Measurements from ENCODE around the gene FBF1. TPM values are rescaled to one million over a fixed set of nuclear protein-coding genes. Genes with fewer than 3 reads are reported as not detected.

The FBF1 gene
- total and polyA plus RNA-seq, 9 of the 15 experiments (the other 6 are each of a cell fraction or from before 2014, with no cell fraction given) = 0.46 to 14.9 (median 7.5) TPM

DNA sequence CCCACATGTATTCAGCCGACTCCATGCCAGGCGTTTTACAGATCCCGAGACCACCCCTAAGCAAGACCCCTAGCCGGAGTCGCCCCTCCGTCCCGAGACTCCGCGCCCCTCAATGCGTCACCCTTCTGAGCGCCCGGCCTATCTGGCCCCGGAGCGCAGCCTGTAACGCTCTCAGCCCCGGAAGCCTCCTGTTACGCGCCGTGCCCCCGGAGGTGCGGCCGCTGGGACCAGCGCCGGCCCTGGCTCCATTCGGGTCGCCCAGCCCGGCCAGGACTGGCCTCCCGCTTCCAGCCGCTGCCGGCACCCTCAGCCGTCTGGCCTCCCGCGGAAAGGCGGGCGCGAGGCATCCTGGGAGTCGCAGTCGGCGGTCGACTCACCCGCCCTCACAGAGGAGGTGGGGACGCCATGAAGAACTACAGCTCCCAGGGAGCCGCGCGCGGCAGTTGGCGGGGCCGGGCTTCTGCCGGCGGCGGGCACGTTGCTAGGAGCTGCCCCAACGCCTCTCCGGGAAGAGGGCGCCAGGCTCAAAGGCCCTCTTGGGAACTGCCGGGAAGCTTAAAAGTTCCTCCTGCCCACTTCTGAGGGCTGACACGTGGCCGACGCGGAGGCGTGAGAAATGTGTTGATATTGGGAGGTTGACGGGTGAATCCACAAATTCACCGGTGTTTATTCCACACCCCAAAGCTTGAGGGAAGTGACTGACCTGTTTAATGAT, at the start of gene FBF1 (continued):
- TF ChIP-seq, protein P1, sequence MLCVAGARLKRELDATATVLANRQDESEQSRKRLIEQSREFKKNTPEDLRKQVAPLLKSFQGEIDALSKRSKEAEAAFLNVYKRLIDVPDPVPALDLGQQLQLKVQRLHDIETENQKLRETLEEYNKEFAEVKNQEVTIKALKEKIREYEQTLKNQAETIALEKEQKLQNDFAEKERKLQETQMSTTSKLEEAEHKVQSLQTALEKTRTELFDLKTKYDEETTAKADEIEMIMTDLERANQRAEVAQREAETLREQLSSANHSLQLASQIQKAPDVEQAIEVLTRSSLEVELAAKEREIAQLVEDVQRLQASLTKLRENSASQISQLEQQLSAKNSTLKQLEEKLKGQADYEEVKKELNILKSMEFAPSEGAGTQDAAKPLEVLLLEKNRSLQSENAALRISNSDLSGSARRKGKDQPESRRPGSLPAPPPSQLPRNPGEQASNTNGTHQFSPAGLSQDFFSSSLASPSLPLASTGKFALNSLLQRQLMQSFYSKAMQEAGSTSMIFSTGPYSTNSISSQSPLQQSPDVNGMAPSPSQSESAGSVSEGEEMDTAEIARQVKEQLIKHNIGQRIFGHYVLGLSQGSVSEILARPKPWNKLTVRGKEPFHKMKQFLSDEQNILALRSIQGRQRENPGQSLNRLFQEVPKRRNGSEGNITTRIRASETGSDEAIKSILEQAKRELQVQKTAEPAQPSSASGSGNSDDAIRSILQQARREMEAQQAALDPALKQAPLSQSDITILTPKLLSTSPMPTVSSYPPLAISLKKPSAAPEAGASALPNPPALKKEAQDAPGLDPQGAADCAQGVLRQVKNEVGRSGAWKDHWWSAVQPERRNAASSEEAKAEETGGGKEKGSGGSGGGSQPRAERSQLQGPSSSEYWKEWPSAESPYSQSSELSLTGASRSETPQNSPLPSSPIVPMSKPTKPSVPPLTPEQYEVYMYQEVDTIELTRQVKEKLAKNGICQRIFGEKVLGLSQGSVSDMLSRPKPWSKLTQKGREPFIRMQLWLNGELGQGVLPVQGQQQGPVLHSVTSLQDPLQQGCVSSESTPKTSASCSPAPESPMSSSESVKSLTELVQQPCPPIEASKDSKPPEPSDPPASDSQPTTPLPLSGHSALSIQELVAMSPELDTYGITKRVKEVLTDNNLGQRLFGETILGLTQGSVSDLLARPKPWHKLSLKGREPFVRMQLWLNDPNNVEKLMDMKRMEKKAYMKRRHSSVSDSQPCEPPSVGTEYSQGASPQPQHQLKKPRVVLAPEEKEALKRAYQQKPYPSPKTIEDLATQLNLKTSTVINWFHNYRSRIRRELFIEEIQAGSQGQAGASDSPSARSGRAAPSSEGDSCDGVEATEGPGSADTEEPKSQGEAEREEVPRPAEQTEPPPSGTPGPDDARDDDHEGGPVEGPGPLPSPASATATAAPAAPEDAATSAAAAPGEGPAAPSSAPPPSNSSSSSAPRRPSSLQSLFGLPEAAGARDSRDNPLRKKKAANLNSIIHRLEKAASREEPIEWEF (CRISPR knock-in tag; IDR thresholded peaks at IDR 0.05) = no peak
- TF ChIP-seq MCM3 (IDR thresholded peaks at IDR 0.05) (no peak), HDAC6 (IDR thresholded peaks at IDR 0.05; ENCODE audit: low read depth, low read length) (no peak), L3MBTL2 (IDR thresholded peaks at IDR 0.05) (peak; percentile 87), NFE2 (IDR thresholded peaks at IDR 0.05; ENCODE audit: low read depth) (no peak), ZNF140 (CRISPR knock-in tag; IDR thresholded peaks at IDR 0.05) (no peak), POLR2G (IDR thresholded peaks at IDR 0.05; ENCODE audit: low read depth, low read length) (peak; percentile 100), SAFB2 (IDR thresholded peaks at IDR 0.05; ENCODE audit: borderline replicate concordance, low read depth, low read length, severe bottlenecking) (no peak), TOE1 (IDR thresholded peaks at IDR 0.05; ENCODE audit: borderline replicate concordance) (peak; percentile 33; the same call in 1 of the 2 replicates), TOE1 (CRISPR knock-in tag; IDR thresholded peaks at IDR 0.05; ENCODE audit: borderline replicate concordance, low read depth) (no peak), ZNF699 (CRISPR knock-in tag; IDR thresholded peaks at IDR 0.05; ENCODE audit: insufficient replicate concordance) (no peak), STAG1 (CRISPR knock-in tag; IDR thresholded peaks at IDR 0.05; ENCODE audit: borderline replicate concordance) (no peak), KAT2B (IDR thresholded peaks at IDR 0.05; ENCODE audit: low read depth, low read length) (no peak), ZZZ3 (IDR thresholded peaks at IDR 0.05) (no peak), PURB (CRISPR knock-in tag; IDR thresholded peaks at IDR 0.05; ENCODE audit: low read depth) (no peak), TBL1XR1 (IDR thresholded peaks at IDR 0.05; ENCODE audit: low read length in 2 of 2) (peak in 1 of 2 experiments; percentile 36; a peak in 1 of 4 replicates)
- TF ChIP-seq, protein P2, sequence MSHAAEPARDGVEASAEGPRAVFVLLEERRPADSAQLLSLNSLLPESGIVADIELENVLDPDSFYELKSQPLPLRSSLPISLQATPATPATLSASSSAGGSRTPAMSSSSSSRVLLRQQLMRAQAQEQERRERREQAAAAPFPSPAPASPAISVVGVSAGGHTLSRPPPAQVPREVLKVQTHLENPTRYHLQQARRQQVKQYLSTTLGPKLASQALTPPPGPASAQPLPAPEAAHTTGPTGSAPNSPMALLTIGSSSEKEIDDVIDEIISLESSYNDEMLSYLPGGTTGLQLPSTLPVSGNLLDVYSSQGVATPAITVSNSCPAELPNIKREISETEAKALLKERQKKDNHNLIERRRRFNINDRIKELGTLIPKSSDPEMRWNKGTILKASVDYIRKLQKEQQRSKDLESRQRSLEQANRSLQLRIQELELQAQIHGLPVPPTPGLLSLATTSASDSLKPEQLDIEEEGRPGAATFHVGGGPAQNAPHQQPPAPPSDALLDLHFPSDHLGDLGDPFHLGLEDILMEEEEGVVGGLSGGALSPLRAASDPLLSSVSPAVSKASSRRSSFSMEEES (CRISPR knock-in tag; IDR thresholded peaks at IDR 0.05) = no peak
- TF ChIP-seq, protein P3, sequence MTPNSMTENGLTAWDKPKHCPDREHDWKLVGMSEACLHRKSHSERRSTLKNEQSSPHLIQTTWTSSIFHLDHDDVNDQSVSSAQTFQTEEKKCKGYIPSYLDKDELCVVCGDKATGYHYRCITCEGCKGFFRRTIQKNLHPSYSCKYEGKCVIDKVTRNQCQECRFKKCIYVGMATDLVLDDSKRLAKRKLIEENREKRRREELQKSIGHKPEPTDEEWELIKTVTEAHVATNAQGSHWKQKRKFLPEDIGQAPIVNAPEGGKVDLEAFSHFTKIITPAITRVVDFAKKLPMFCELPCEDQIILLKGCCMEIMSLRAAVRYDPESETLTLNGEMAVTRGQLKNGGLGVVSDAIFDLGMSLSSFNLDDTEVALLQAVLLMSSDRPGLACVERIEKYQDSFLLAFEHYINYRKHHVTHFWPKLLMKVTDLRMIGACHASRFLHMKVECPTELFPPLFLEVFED (CRISPR knock-in tag; conservative IDR thresholded peaks at IDR 0.05) = 0 out of 2 replicates have a peak, but pooled peaks have one; percentile 7
- TF ChIP-seq, protein P4, sequence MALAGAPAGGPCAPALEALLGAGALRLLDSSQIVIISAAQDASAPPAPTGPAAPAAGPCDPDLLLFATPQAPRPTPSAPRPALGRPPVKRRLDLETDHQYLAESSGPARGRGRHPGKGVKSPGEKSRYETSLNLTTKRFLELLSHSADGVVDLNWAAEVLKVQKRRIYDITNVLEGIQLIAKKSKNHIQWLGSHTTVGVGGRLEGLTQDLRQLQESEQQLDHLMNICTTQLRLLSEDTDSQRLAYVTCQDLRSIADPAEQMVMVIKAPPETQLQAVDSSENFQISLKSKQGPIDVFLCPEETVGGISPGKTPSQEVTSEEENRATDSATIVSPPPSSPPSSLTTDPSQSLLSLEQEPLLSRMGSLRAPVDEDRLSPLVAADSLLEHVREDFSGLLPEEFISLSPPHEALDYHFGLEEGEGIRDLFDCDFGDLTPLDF (CRISPR knock-in tag; IDR thresholded peaks at IDR 0.05) = peak; percentile 94
